ENCODE results near the gene SLC22A4.

- TF ChIP-seq CTCF (IDR thresholded peaks at IDR 0.05) (no peak), POLR2A (IDR thresholded peaks at IDR 0.05) (no peak)
These were observed 74.8 kb downstream of the SLC22A4 start for GRCh38 chr5:132369007-132369473.

Data from ovary (tissue), 3 donors.